ENCODE data around the gene MEF2C.
"Not testable (repeated sequence)": the region's sequence is repeated elsewhere in the genome, so short reads cannot be mapped to it uniquely, and the experiment has no call there.

Gene MEF2C

GRCh38 chr5:88883059-88883835 lies at the start of gene MEF2C:
Gene MEF2C (minus strand): TSS chr5:88883184. CDS start chr5:88823788, 59,396 bp downstream.
- peak; percentile 58 for DNase-seq (ENCODE audit: low read depth)

GRCh38 chr5:88932541-88932940 lies 49.6 kb upstream of the MEF2C start:
- DNase-seq (ENCODE audit: low read depth) = no peak

- no peak for DNase-seq (ENCODE audit: low read depth)
These were observed 47.4 kb upstream of the MEF2C start for GRCh38 chr5:88930335-88930734.

- no peak for DNase-seq (ENCODE audit: low read depth)
These were observed 46.4 kb upstream of the MEF2C start for GRCh38 chr5:88929385-88929784.

- DNase-seq (ENCODE audit: low read depth) = no peak
These were observed 43.8 kb upstream of the MEF2C start for GRCh38 chr5:88926774-88927173.

- no peak for DNase-seq (ENCODE audit: low read depth)
These were observed 42.9 kb upstream of the MEF2C start for GRCh38 chr5:88925692-88926490.

GRCh38 chr5:88924330-88924657 lies 41.3 kb upstream of the MEF2C start:
- DNase-seq (ENCODE audit: low read depth) = no peak

- no peak for DNase-seq (ENCODE audit: low read depth)
These were observed 40.8 kb upstream of the MEF2C start for GRCh38 chr5:88923623-88924329.

GRCh38 chr5:88912743-88913142 lies 29.8 kb upstream of the MEF2C start:
- DNase-seq (ENCODE audit: low read depth) = not testable (repeated sequence)

GRCh38 chr5:88911059-88911572 lies 28.1 kb upstream of the MEF2C start:
- DNase-seq (ENCODE audit: low read depth) = not testable (repeated sequence)

GRCh38 chr5:88904478-88904877 lies 21.5 kb upstream of the MEF2C start:
- not testable (repeated sequence) for DNase-seq (ENCODE audit: low read depth)

- not testable (repeated sequence) for DNase-seq (ENCODE audit: low read depth)
These were observed 21.0 kb upstream of the MEF2C start for GRCh38 chr5:88903966-88904365.

GRCh38 chr5:88901077-88901476 lies 18.1 kb upstream of the MEF2C start:
- DNase-seq (ENCODE audit: low read depth) = not testable (repeated sequence)

- DNase-seq (ENCODE audit: low read depth) = no peak
These were observed 16.2 kb upstream of the MEF2C start for GRCh38 chr5:88899096-88899737.

- DNase-seq (ENCODE audit: low read depth) = no peak
These were observed 14.8 kb upstream of the MEF2C start for GRCh38 chr5:88897748-88898147.

- no peak for DNase-seq (ENCODE audit: low read depth)
These were observed 12.9 kb upstream of the MEF2C start for GRCh38 chr5:88895681-88896501.

GRCh38 chr5:88892669-88893068 lies 9.7 kb upstream of the MEF2C start:
- DNase-seq (ENCODE audit: low read depth) = no peak

GRCh38 chr5:88890070-88890781 lies 7.2 kb upstream of the MEF2C start:
- DNase-seq (ENCODE audit: low read depth) = no peak

GRCh38 chr5:88889189-88890069 lies 6.4 kb upstream of the MEF2C start:
- DNase-seq (ENCODE audit: low read depth) = no peak

- DNase-seq (ENCODE audit: low read depth) = no peak
These were observed 5.8 kb upstream of the MEF2C start for GRCh38 chr5:88888848-88889188.

All from non-pigmented ciliary epithelial cell (primary cell).